T-helper 17 cell (primary cell): Measurements from ENCODE around the gene ALX3. TPM values are rescaled to one million over a fixed set of nuclear protein-coding genes. Genes with fewer than 3 reads are reported as not detected.
"Not testable (repeated sequence)": the region's sequence is repeated elsewhere in the genome, so short reads cannot be mapped to it uniquely, and the experiment has no call there.

Experiments
- ATAC-seq: fragments of 150-1000 bp; cut with Tn5 transposase; 2 replicates; pipeline ENCODE4 v1.10.0; 2021; ENCODE audit warnings: mild to moderate bottlenecking, moderate library complexity
- DNase-seq, 3 donors: peaks; one replicate each; pipeline versions ENCODE4 v3.0.0 to v3.0.0-alpha.2; 2020 to 2021
- H3K9me3 ChIP-seq: one replicate; pipeline ENCODE4 v1.7.0; 2013; ENCODE audit warnings: low read length, mild to moderate bottlenecking; ENCODE audit not compliant: control insufficient read depth, poor library complexity, severe bottlenecking
- H3K27ac Mint-ChIP-seq: one replicate; pipeline ENCODE4 v1.8.0; 2022; ENCODE audit warnings: mild to moderate bottlenecking, moderate library complexity, mixed read lengths
- H3K27me3 Mint-ChIP-seq: one replicate; pipeline ENCODE4 v1.8.0; 2022; ENCODE audit warnings: mixed read lengths
- H3K36me3 Mint-ChIP-seq: one replicate; pipeline ENCODE4 v1.8.0; 2022; ENCODE audit warnings: low read depth, mixed read lengths
- H3K4me1 Mint-ChIP-seq: one replicate; pipeline ENCODE4 v1.8.0; 2022; ENCODE audit warnings: mild to moderate bottlenecking, mixed read lengths
- H3K4me3 Mint-ChIP-seq: one replicate; pipeline ENCODE4 v1.8.0; 2022; ENCODE audit warnings: mild to moderate bottlenecking, moderate library complexity, mixed read lengths
- total RNA-seq, 4 donors: library from RNA in 2 of 4; stranded (reverse) in 2 of 4; gene quantifications; one replicate each; pipeline ENCODE4 v1.2.3 and lab custom pipeline; 2022 to 2026

Gene ALX3
- total RNA-seq, 2 donors from 2014 or later, result not detected

GRCh38 chr1:110084227-110085078 is 14.0 kb upstream of the ALX3 start:
- peaks cover 82% of the 10 kb centered on the region for H3K27me3 Mint-ChIP-seq
- ATAC-seq, result peak; percentile 71
- peak overlapping the region; percentile 45 for H3K27ac Mint-ChIP-seq

DNA sequence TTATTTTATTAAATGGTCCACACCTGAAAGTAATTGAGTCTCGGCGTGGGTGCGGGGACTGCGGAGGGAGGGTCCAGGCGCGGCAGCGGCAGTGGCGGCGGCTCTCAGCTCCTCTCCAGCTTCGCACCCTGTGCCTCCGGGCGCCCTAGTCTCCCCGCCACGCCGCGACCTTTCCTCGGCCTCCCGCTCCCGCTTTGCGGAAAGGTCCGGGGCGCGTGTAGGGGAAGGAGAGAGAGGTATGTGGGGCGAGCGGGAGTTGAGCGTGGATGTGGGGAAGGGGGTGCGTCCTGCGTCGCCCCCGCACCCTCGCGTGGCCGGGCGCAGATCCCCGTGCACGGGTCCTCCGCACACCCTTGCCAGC is 13.4 kb upstream of the ALX3 start:
- Mint-ChIP-seq H3K4me3 (peak overlapping the region; percentile 91), H3K36me3 (peaks cover 10% of the 10 kb centered on the region), H3K27me3 (peaks cover 83% of the 10 kb centered on the region), H3K4me1 (peaks cover 27% of the 10 kb centered on the region), H3K27ac (peak overlapping the region; percentile 45)
- H3K9me3 ChIP-seq, result no peaks in the 10 kb centered on the region
- ATAC-seq (peak; percentile 21), DNase-seq (no peak)

More at GRCh38 chr1:110084227-110085078, 14.0 kb upstream of the ALX3 start:
- DNase-seq, result no peak
- peak overlapping the region; percentile 91 for H3K4me3 Mint-ChIP-seq
- peaks cover 27% of the 10 kb centered on the region for H3K4me1 Mint-ChIP-seq
- H3K9me3 ChIP-seq, result no peaks in the 10 kb centered on the region
- H3K36me3 Mint-ChIP-seq, result peaks cover 10% of the 10 kb centered on the region

GRCh38 chr1:110083061-110083865 is 12.8 kb upstream of the ALX3 start:
- Mint-ChIP-seq H3K36me3 (peaks cover 10% of the 10 kb centered on the region), H3K27me3 (peaks cover 83% of the 10 kb centered on the region), H3K27ac (no peak overlapping the region), H3K4me1 (peaks cover 25% of the 10 kb centered on the region), H3K4me3 (peak overlapping the region; percentile 91)
- DNase-seq (no peak), ATAC-seq (peak; percentile 20)
- H3K9me3 ChIP-seq, result no peaks in the 10 kb centered on the region

DNA sequence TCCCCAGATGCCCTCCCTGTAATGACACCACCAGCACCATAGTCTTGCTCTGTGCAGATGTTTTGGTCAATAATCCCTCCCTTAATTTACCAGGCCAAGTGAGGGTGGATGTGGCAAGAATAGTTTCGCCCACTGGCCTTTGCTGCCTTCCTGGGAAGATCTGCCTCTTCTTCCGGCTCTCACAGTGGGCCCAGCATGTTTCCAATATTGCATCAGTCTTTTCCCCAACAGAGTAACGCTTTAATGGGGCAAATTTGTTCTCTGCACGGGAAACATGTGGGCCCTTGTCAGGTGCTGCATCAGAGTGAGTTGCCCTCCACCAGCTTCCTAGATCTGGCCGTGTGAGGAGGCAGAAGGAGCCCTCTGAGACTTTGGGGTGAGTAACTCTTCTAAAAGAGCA is 12.0 kb upstream of the ALX3 start:
- DNase-seq, result no peak
- Mint-ChIP-seq H3K27me3 (peaks cover 80% of the 10 kb centered on the region), H3K4me3 (peak overlapping the region; percentile 36), H3K36me3 (peaks cover 10% of the 10 kb centered on the region), H3K27ac (no peak overlapping the region), H3K4me1 (peaks cover 22% of the 10 kb centered on the region)
- no peaks in the 10 kb centered on the region for H3K9me3 ChIP-seq
- no peak for ATAC-seq

DNA sequence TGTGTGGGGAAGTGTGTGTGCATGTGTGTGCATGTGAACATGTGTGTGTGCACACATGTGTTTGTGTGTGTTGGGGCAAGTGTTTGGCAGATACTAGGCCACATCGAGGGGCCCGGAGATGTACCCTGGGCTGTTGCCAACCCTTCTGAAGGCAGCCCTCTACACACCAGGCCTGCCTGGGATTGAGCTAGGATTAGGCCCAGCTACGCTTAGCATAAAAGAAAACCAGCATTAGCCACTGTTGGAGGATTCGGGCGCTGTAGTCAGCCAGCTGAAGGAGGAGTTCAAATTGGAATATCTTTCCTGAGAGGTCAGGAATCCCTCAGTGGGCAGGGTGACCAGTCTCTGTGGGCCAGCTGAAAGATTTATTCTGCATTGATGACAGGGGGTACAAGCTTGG is 10.6 kb upstream of the ALX3 start:
- Mint-ChIP-seq H3K27ac (no peak overlapping the region), H3K4me3 (no peak overlapping the region), H3K4me1 (peaks cover 16% of the 10 kb centered on the region), H3K27me3 (peaks cover 79% of the 10 kb centered on the region), H3K36me3 (peaks cover 10% of the 10 kb centered on the region)
- ATAC-seq (no peak), DNase-seq (no peak)
- H3K9me3 ChIP-seq, result no peaks in the 10 kb centered on the region

GRCh38 chr1:110079995-110080394 is 9.5 kb upstream of the ALX3 start:
- H3K4me1 Mint-ChIP-seq, result peaks cover 13% of the 10 kb centered on the region
- peaks cover 79% of the 10 kb centered on the region for H3K27me3 Mint-ChIP-seq
- ATAC-seq, result not testable (repeated sequence)

DNA sequence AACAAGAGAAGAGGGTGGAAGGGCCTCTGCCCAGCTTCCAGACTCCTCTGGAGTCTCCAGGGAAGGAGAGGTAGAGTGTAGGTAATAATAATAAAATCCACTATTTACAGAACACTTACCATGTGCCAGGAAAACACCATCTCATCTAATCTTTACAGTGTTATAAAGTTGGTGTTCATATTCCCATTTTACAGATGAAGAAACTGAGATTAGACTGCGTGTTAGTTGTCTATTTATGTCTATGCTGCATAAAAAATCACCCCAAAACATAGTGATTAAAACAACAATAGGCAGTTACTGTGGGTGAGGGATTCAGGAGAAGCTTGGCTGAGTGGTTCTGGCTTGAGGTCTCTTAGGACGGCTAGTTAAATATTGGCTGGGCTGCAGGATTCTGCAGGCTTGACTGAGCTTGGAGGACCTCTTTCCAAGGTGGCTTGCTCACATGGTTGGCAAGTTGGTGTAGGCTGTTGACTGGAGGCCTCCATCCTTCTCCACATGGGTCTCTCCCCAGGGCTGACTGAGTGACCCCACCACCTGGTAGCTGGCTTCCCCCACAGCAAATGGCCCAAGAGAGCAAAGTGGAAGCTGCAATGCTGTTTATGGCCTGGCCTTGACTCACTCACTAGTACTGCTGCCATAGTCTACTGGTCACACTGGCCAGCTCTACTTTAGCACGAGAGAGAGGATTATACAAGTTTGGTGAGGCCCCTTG is 6.5 kb upstream of the ALX3 start:
- no peaks in the 10 kb centered on the region for H3K9me3 ChIP-seq
- DNase-seq (no peak), ATAC-seq (no peak)
- Mint-ChIP-seq H3K4me3 (no peak overlapping the region), H3K27me3 (peaks cover 78% of the 10 kb centered on the region), H3K36me3 (peaks cover 5% of the 10 kb centered on the region), H3K4me1 (no peaks in the 10 kb centered on the region), H3K27ac (no peak overlapping the region)

More at GRCh38 chr1:110079995-110080394, 9.5 kb upstream of the ALX3 start:
- not testable (repeated sequence) for H3K9me3 ChIP-seq, DNase-seq, H3K4me3 Mint-ChIP-seq, H3K36me3 Mint-ChIP-seq
- H3K27ac Mint-ChIP-seq, result peak overlapping the region; percentile 37

DNA sequence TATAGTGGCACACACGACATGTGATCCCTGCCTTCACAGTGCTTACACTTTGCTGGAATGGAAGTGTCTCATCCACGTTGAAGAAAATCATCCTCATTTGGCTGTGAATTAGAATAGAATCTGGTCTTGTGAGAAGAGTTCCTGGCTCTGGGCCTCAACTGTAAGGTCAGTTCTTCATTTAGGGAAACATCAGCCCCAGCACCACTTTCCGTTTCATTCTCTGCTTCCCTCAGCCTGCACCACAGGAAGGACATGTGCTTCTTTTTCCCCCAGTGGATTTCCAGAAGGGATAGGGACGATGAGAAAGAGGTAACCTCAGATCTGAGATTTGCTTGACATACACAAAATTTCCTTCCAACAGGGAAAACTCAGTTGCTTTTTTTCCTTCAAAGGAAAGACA is 3.7 kb upstream of the ALX3 start:
- ATAC-seq (no peak), DNase-seq (no peak)
- Mint-ChIP-seq H3K4me1 (peaks cover 3% of the 10 kb centered on the region), H3K4me3 (no peak overlapping the region), H3K36me3 (peaks cover 9% of the 10 kb centered on the region), H3K27me3 (peaks cover 78% of the 10 kb centered on the region), H3K27ac (no peak overlapping the region)
- H3K9me3 ChIP-seq, result no peaks in the 10 kb centered on the region

- Mint-ChIP-seq H3K4me3 (peak overlapping the region; percentile 55), H3K4me1 (peaks cover 13% of the 10 kb centered on the region), H3K36me3 (peaks cover 13% of the 10 kb centered on the region), H3K27me3 (peaks cover 83% of the 10 kb centered on the region), H3K27ac (no peak overlapping the region)
- no peak for DNase-seq
- ATAC-seq, result peak; percentile 32
- no peaks in the 10 kb centered on the region for H3K9me3 ChIP-seq
Observed at GRCh38 chr1:110070282-110070669, 196 bp downstream of the ALX3 start.

- H3K4me1 Mint-ChIP-seq, result peaks cover 13% of the 10 kb centered on the region
- H3K27me3 Mint-ChIP-seq, result peaks cover 79% of the 10 kb centered on the region
- H3K36me3 Mint-ChIP-seq, result peaks cover 13% of the 10 kb centered on the region
- no peak for DNase-seq
- peak overlapping the region; percentile 80 for H3K4me3 Mint-ChIP-seq
- peak; percentile 38 for ATAC-seq
- no peaks in the 10 kb centered on the region for H3K9me3 ChIP-seq
- no peak overlapping the region for H3K27ac Mint-ChIP-seq
Observed at GRCh38 chr1:110069404-110070281, 829 bp downstream of the ALX3 start.

DNA sequence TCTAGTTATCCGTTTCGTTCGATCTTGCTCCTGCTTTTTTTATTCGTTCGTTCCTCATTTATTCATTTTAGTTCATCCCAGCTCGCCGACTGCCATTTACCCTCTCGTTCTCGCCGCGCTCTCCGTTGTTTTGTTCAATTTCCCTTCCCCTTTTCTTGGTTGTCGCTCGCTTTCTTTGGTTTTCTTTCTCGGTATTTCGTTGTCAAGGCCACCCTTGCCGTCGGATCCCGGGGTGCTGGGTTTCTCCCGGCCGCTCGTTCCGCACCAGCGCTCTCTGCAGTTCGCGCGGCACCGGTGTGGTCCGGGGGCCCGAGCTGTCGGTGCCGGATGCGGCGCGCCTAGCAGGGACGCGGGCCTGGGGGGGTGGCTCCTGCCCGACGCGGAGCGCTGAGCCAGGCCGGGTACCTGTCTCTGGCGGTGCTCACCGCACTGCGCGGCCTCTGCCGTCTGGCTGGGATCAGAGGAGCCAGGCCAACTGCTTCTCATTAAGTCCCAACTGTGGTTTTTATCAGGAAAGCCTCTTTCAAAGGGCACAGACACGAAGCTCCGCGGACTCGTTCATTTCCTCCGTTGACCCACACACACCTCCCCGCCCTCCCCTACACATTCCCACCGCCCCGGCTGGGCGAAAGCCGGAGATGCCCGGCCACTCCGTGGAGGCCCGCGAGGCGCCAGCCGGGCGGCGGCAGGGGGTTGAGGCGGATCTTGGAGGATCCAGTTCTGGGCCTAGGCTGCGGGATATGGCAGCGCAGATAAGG is 1.6 kb downstream of the ALX3 start:
- ATAC-seq, result peak; percentile 59
- Mint-ChIP-seq H3K4me3 (peak overlapping the region; percentile 80), H3K36me3 (peaks cover 11% of the 10 kb centered on the region), H3K4me1 (peaks cover 13% of the 10 kb centered on the region), H3K27ac (peak overlapping the region; percentile 14), H3K27me3 (peaks cover 78% of the 10 kb centered on the region)
- no peak for DNase-seq
- H3K9me3 ChIP-seq, result no peaks in the 10 kb centered on the region
